Activated CD8-positive, alpha-beta memory T cell treated with anti-CD3 and anti-CD28 coated beads, Interleukin-2, amount 50 U/mL, for 48 hours (primary cell): ENCODE measurements around the gene SERGEF.
A peak's percentile ranks its signal among the peaks of the same experiment; 100 is the strongest.

Experiments
- DNase-seq: peaks from one replicate; pipeline ENCODE4 v3.0.0-alpha.2; 2020

The SERGEF gene

GRCh38 chr11:17766073-17766359, 246.8 kb downstream of the SERGEF start:
- DNase-seq: no peak

- no peak for DNase-seq
These were observed 247.3 kb downstream of the SERGEF start for GRCh38 chr11:17765356-17766072.

- no peak for DNase-seq
These were observed 248.2 kb downstream of the SERGEF start for GRCh38 chr11:17764446-17765218.

- no peak for DNase-seq
These were observed 249.1 kb downstream of the SERGEF start for GRCh38 chr11:17763703-17764102.

GRCh38 chr11:17763244-17763643, 249.6 kb downstream of the SERGEF start:
- DNase-seq: no peak

- DNase-seq: no peak
These were observed 250.4 kb downstream of the SERGEF start for GRCh38 chr11:17762309-17762974.

- peak; percentile 61 for DNase-seq
These were observed 252.5 kb downstream of the SERGEF start for GRCh38 chr11:17760102-17761029.

GRCh38 chr11:17755891-17756290, 257.0 kb downstream of the SERGEF start:
- DNase-seq: no peak

- no peak for DNase-seq
These were observed 259.2 kb downstream of the SERGEF start for GRCh38 chr11:17753641-17754040.

- DNase-seq: no peak
These were observed 259.7 kb downstream of the SERGEF start for GRCh38 chr11:17753153-17753552.

- no peak for DNase-seq
These were observed 260.7 kb downstream of the SERGEF start for GRCh38 chr11:17752144-17752543.

GRCh38 chr11:17751558-17751957, 261.3 kb downstream of the SERGEF start:
- no peak for DNase-seq

- no peak for DNase-seq
These were observed 262.1 kb downstream of the SERGEF start for GRCh38 chr11:17750801-17751165.

- no peak for DNase-seq
These were observed 262.6 kb downstream of the SERGEF start for GRCh38 chr11:17750013-17750800.

GRCh38 chr11:17748761-17749721, 263.8 kb downstream of the SERGEF start:
- no peak for DNase-seq

GRCh38 chr11:17748044-17748443, 264.8 kb downstream of the SERGEF start:
- DNase-seq: no peak

- DNase-seq: no peak
These were observed 265.5 kb downstream of the SERGEF start for GRCh38 chr11:17747131-17747955.

GRCh38 chr11:17746096-17746495, 266.8 kb downstream of the SERGEF start:
- no peak for DNase-seq

- no peak for DNase-seq
These were observed 267.6 kb downstream of the SERGEF start for GRCh38 chr11:17745023-17745772.
